ENCODE results near the gene SEC24C. TPM values are rescaled to one million over a fixed set of nuclear protein-coding genes. Genes with fewer than 3 reads are reported as not detected.

SEC24C gene
- total RNA-seq, 1 experiment from 2014 or later: 113 TPM

Other genes starting within 250 kb of the SEC24C start
- 34.8 TPM for gene PPP3CB, start 248.3 kb upstream of the SEC24C start, total RNA-seq (2021; ENCODE audit: unreplicated experiment)
- 32.8 TPM for gene USP54, start 153.0 kb upstream of the SEC24C start, total RNA-seq (2021; ENCODE audit: unreplicated experiment)
- not detected for gene MYOZ1, start 102.9 kb upstream of the SEC24C start, total RNA-seq (2021; ENCODE audit: unreplicated experiment)
- gene SYNPO2L, start 88.3 kb upstream of the SEC24C start, total RNA-seq (2021; ENCODE audit: unreplicated experiment): not detected
- 6.6 TPM for gene AGAP5, start 46.3 kb upstream of the SEC24C start, total RNA-seq (2021; ENCODE audit: unreplicated experiment)
- 41.2 TPM for gene CHCHD1, start 37.7 kb downstream of the SEC24C start, total RNA-seq (2021; ENCODE audit: unreplicated experiment)
- gene ZSWIM8, start 41.2 kb downstream of the SEC24C start, total RNA-seq (2021; ENCODE audit: unreplicated experiment): 109 TPM
- 49.0 TPM for gene NDST2, start 67.2 kb downstream of the SEC24C start, total RNA-seq (2021; ENCODE audit: unreplicated experiment)
- 41.4 TPM for gene CAMK2G, start 130.2 kb downstream of the SEC24C start, total RNA-seq (2021; ENCODE audit: unreplicated experiment)
- gene PLAU, start 166.8 kb downstream of the SEC24C start, total RNA-seq (2021; ENCODE audit: unreplicated experiment): 305 TPM

Data from Panc1 (cell line).